ENCODE measurements around the gene NRIP1. TPM values are rescaled to one million over a fixed set of nuclear protein-coding genes. Genes with fewer than 3 reads are reported as not detected.

The NRIP1 gene
- total and polyA plus RNA-seq, 2 donors (not counting 1 experiment from before 2014, with no cell fraction given) = 3.3 to 32.1 TPM

- Mint-ChIP-seq H3K27ac (no peak overlapping the region), H3K4me3 (no peak overlapping the region), H3K4me1 (no peaks in the 10 kb centered on the region), H3K9me3 (ENCODE audit: insufficient read depth) (no peaks in the 10 kb centered on the region), H3K27me3 (no peaks in the 10 kb centered on the region)
- H3K4me2 ChIP-seq (replicated peaks; ENCODE audit: low read depth, low read length, poor library complexity, severe bottlenecking) = no peak overlapping the region
- DNase-seq = no peak
- CTCF ChIA-PET = no interaction called here
- no peaks in the 10 kb centered on the region for H3K27me3 ChIP-seq (replicated peaks in 1 of 4; ENCODE audit: control extremely low read depth in 1 of 4, control insufficient read depth in 3 of 4, insufficient read depth in 4 of 4, low read length in 3 of 4)
- POLR2A ChIA-PET = no interaction called here
- H3K4me3 ChIP-seq (ENCODE audit: control extremely low read depth in 1 of 5, extremely low read depth in 1 of 5, insufficient read depth in 1 of 5, low read depth in 2 of 5, low read length in 4 of 5) = no peak overlapping the region
- no peak for ATAC-seq (ENCODE audit: low read depth)
- WGBS (ENCODE audit: insufficient coverage) = no CpG with 5 or more reads among the region's 4 CpGs
- no peaks in the 10 kb centered on the region for H3K79me2 ChIP-seq (ENCODE audit: control insufficient read depth, insufficient read depth, low read length)
- intact Hi-C loops (cut with micrococcal nuclease) = no loop called here
- no peak overlapping the region for H3K9ac ChIP-seq (ENCODE audit: low read length)
- H3K9me3 ChIP-seq (ENCODE audit: control extremely low read depth in 1 of 3, control insufficient read depth in 2 of 3, insufficient read depth in 1 of 3, low read length in 2 of 3) = no peaks in the 10 kb centered on the region
- H2AFZ ChIP-seq (ENCODE audit: insufficient read depth, low read depth, low read length, poor library complexity, severe bottlenecking) = no peak overlapping the region
- H3K36me3 ChIP-seq (replicated peaks in 1 of 2; ENCODE audit: control extremely low read depth in 1 of 2, control insufficient read depth in 1 of 2, extremely low read depth in 1 of 2, insufficient read depth in 2 of 2, low read length in 1 of 2) = no peaks in the 10 kb centered on the region
- TF ChIP-seq CTCF (IDR thresholded peaks at IDR 0.05) = no peak
- TF ChIP-seq EZH2 (IDR thresholded peaks at IDR 0.05; ENCODE audit: borderline replicate concordance, insufficient read depth, low read depth, low read length, poor library complexity, severe bottlenecking) = no peak
- H3K27ac ChIP-seq (ENCODE audit: low read length in 2 of 2) = no peak overlapping the region
- no peaks in the 10 kb centered on the region for H4K20me1 ChIP-seq (ENCODE audit: control insufficient read depth, insufficient read depth, low read length, poor library complexity, severe bottlenecking)
- H3K4me1 ChIP-seq (ENCODE audit: control insufficient read depth in 2 of 2, insufficient read depth in 2 of 2, low read length in 2 of 2) = no peaks in the 10 kb centered on the region
These were observed 29.9 kb upstream of the NRIP1 start for GRCh38 chr21:15094706-15095105.

- Histone ChIP-seq H3K9me3 (ENCODE audit: control extremely low read depth in 1 of 3, control insufficient read depth in 2 of 3, insufficient read depth in 1 of 3, low read length in 2 of 3) (no peaks in the 10 kb centered on the region), H3K27me3 (replicated peaks in 1 of 4; ENCODE audit: control extremely low read depth in 1 of 4, control insufficient read depth in 3 of 4, insufficient read depth in 4 of 4, low read length in 3 of 4) (no peaks in the 10 kb centered on the region), H3K27ac (ENCODE audit: low read length in 2 of 2) (no peak overlapping the region), H3K9ac (ENCODE audit: low read length) (no peak overlapping the region), H3K4me3 (ENCODE audit: control extremely low read depth in 1 of 5, extremely low read depth in 1 of 5, insufficient read depth in 1 of 5, low read depth in 2 of 5, low read length in 4 of 5) (no peak overlapping the region), H3K4me2 (replicated peaks; ENCODE audit: low read depth, low read length, poor library complexity, severe bottlenecking) (no peak overlapping the region), H2AFZ (ENCODE audit: insufficient read depth, low read depth, low read length, poor library complexity, severe bottlenecking) (no peak overlapping the region), H4K20me1 (ENCODE audit: control insufficient read depth, insufficient read depth, low read length, poor library complexity, severe bottlenecking) (no peaks in the 10 kb centered on the region), H3K36me3 (replicated peaks in 1 of 2; ENCODE audit: control extremely low read depth in 1 of 2, control insufficient read depth in 1 of 2, extremely low read depth in 1 of 2, insufficient read depth in 2 of 2, low read length in 1 of 2) (no peaks in the 10 kb centered on the region), H3K4me1 (ENCODE audit: control insufficient read depth in 2 of 2, insufficient read depth in 2 of 2, low read length in 2 of 2) (no peaks in the 10 kb centered on the region), H3K79me2 (ENCODE audit: control insufficient read depth, insufficient read depth, low read length) (no peaks in the 10 kb centered on the region)
- Mint-ChIP-seq H3K27me3 (no peaks in the 10 kb centered on the region), H3K4me1 (peaks cover 5% of the 10 kb centered on the region), H3K27ac (no peak overlapping the region), H3K4me3 (no peak overlapping the region), H3K9me3 (ENCODE audit: insufficient read depth) (no peaks in the 10 kb centered on the region)
- ATAC-seq (ENCODE audit: low read depth) = no peak
- no peak for DNase-seq
- ChIA-PET CTCF (no interaction called here), POLR2A (no interaction called here)
- no CpG with 5 or more reads among the region's 1 CpG for WGBS (ENCODE audit: insufficient coverage)
- intact Hi-C loops (cut with micrococcal nuclease) = no loop called here
- TF ChIP-seq EZH2 (IDR thresholded peaks at IDR 0.05; ENCODE audit: borderline replicate concordance, insufficient read depth, low read depth, low read length, poor library complexity, severe bottlenecking) (no peak), CTCF (IDR thresholded peaks at IDR 0.05) (no peak)
These were observed 28.4 kb upstream of the NRIP1 start for GRCh38 chr21:15093216-15093615.

Measured in B cell (primary cell).